ENCODE data around the gene YARS1. TPM values are rescaled to one million over a fixed set of nuclear protein-coding genes. Genes with fewer than 3 reads are reported as not detected.
A peak's percentile ranks its signal among the peaks of the same experiment; 100 is the strongest.

YARS1 gene
- 100 and 109 TPM in 2 replicates for total RNA-seq (2014; rRNA removed; shearing (Covaris generic))

- DNase-seq (ENCODE audit: low read depth) = peak; percentile 97
Measured at GRCh38 chr1:32817159-32817814, at the start of gene YARS1, which contains the start of gene S100PBP. Gene YARS1, minus strand, starts transcription at chr1:32817358. Its CDS starts 114 bp downstream, at chr1:32817244. Gene S100PBP, plus strand, starts transcription at chr1:32817653. Its CDS starts 8,447 bp downstream, at chr1:32826100.

GRCh38 chr1:32865639-32866405 is 48.7 kb upstream of the YARS1 start:
- DNase-seq (ENCODE audit: low read depth) = no peak

DNA sequence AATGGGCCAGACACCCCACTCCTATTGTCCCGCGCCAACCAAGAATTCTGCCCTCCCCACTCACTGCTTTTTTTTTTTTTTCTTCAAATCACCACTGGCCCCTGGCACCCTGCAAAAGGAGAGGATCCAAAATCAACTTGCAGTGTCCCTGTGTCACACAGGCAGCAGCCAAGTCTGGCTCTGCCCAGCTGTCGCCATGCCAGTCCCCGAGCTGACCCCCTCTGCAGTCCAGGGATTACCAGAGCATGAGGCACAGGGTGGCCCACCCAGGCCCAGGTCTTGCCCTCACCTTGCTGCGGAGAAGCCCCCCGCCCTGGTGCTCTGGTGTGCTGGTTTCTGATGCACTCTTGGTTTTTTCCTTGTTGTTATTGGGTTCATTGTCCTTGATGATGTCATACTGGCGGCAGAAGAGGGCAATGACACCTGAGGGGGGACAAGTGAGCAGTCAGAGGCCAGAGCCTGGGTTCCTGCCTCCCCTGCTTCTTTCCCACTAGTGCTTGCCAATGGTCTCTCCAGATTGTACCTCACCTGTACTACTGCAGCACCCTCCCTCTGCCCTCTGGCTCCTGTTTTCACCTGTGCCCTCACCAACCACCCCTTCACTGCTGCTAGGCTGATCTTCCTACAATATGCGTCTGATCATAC is 47.3 kb upstream of the YARS1 start:
- no peak for DNase-seq (ENCODE audit: low read depth)

DNA sequence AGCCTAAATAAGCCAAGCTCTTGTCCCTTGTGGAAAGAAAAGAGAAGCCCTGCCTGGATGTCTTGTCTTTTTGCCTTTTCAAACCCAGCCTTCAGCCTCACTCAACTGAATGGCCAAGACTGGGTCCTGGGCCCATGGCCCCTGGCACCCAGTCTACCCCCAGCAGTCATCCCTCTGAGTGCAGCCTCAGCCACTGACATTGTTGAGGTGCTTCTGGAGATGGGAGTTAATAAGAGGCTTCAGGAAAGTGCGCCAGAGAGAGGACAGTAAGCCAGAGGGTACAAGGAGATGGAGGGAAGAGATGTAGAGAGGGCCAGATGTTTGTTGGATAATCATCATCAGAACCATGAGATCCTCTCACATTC is 46.7 kb upstream of the YARS1 start:
- no peak for DNase-seq (ENCODE audit: low read depth)

GRCh38 chr1:32863218-32863880 is 46.2 kb upstream of the YARS1 start:
- DNase-seq (ENCODE audit: low read depth) = no peak

DNA sequence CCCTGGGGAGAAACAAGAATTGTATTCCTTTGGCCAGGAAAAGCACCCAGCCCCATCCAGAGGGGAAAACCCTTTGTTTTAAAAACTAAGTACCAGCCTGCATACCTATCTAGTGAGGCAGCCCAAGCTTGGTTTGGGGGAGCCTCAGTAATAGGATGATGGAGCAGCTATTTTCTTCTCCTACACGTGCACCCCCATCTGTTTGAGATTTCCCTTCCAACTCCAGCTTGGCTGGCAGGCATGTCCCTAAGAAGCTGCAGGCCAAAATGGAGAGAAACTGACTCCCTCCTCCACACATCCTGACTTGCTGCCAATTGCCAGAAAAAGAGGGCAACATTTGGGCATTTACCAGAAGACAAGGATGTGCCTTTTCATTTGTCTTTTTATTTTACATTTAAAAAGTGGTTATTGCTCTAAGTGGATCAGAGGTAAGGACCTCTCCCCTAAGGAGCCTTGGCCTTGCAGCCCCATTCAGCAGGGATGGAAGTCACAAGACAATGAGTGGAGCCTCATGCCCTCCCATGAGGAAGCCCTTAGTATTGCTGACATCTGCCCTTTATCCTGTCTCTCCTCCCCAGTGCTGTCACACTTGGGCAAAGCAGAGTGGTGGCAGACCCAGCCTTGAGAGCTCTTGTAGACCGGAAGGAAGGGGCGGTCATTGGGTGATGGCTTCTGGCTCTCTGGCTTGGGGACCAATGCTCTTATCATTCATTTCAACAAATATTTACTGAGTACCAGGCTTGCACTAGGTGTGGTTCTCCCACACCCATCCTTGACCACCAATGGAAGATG is 44.9 kb upstream of the YARS1 start:
- DNase-seq (ENCODE audit: low read depth) = peak; percentile 52

DNA sequence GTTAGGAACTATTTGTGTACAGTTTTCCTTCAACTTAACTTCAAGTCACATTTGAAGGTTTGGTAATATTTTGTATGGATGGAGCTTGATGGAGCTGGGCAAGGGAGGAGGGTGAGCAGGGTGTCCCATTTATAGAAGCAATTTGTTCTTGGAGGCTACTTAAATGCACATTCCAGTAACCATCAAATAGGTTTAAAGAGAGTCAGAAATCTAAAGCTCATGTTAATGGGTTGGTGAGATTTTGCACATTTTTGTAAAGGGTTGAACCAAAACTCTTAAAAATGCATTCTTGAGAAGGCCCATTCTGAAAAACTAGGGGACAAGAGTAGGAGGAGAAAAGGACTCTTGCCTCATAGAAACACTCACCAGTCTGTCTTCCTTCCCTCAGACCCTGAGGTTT is 43.4 kb upstream of the YARS1 start:
- no peak for DNase-seq (ENCODE audit: low read depth)

- DNase-seq (ENCODE audit: low read depth) = no peak
Measured at GRCh38 chr1:32859915-32860314, 42.8 kb upstream of the YARS1 start.

DNA sequence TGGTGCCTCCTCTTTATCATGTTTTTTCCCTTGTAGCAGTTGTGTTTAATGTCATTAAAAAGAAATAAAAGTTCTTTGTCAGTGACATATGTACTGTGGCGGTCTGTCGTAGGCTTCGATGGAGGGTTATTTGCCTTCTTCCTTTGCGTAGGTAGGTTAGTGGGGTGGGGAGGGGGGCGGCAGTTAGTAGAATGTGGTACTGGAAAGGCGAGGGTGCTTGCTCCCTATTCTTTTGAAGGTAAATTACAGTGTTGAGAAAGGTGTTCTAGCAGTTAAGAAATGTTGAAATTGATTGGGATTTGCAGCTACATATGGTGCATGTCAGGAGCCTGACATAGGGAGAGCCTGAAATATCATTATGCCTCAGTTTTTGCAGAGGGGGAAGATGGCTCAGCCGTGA is 41.6 kb upstream of the YARS1 start:
- no peak for DNase-seq (ENCODE audit: low read depth)

DNA sequence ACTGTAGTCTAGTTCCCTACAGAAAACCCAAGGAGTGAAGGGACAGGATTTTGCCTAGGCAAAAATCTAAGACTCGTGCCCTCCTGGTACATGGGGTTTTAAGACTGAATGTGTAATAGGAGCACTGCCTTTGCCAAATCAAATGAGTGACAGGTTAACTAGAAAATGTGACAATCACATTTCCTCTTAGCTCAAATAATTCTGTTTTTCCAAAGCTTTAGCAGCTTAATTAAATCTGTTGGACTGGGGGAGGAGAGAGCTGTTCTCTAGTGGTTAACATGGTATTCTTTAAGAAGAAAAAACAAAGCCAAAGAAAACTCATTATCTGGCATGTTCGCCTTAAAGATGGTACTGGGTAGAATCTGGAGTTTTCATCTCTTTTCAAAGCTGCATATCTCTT is 41.0 kb upstream of the YARS1 start:
- no peak for DNase-seq (ENCODE audit: low read depth)

DNA sequence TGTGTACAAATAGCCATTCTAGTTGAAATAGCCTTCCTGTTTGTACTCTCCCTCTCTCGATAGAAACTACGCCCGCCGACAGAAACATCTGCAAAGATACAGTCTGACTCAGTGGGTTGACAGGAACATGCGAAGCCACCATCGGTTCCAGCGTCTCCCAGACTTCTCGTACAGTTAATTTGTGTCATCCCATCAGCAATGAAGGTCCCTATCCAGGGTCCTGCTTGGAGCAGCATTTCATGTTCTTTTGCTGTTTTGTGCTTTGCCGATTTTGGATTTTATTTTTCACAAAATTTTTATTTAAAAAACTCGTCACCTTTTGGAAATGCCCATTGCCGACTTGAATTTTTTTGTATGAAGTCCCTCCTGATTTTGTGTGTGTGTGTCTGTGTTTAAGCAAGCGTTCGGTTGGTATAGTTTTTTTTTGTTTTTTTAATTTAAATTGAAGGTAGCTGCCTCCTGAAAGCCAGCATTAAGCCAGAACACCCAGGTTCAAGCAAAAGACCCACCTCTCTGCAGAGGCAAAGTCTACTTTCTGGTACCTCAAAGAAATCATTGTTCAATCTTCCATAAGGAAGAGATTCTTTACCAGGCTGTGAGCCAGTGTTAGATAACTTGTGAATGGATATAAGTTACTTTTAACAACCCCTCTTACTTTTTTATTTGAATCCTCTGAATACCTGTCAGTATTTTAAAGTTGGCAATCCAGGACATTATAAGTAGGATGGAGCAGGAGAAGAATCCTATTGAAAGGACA is 38.9 kb upstream of the YARS1 start:
- no peak for DNase-seq (ENCODE audit: low read depth)

GRCh38 chr1:32848354-32849063 is 31.4 kb upstream of the YARS1 start:
- no peak for DNase-seq (ENCODE audit: low read depth)

- DNase-seq (ENCODE audit: low read depth) = no peak
Measured at GRCh38 chr1:32831878-32832277, 14.7 kb upstream of the YARS1 start.

- DNase-seq (ENCODE audit: low read depth) = no peak
Measured at GRCh38 chr1:32830092-32830852, 13.1 kb upstream of the YARS1 start.

DNA sequence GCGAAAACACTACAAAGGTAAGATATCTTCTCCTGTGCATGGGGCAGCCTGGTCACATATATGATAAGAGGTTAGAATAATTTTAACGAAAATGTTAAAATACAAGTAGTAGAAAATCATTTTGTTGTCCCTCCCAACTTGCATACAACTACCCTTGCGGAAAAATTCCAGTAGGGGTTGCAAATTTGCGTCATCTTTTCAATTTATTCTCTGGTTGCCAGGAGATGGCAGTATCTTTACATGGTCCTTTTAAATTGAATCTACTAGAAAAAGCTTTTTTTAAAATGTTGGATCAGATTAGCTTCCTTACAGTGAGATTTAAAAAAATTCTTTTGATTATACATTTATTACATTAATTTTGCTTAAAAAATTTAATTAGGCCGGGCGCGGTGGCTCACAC is 11.2 kb upstream of the YARS1 start:
- peak; percentile 15 for DNase-seq (ENCODE audit: low read depth)

- no peak for DNase-seq (ENCODE audit: low read depth)
Measured at GRCh38 chr1:32825181-32825580, 8.0 kb upstream of the YARS1 start.

GRCh38 chr1:32818804-32819541 is 1.8 kb upstream of the YARS1 start:
- DNase-seq (ENCODE audit: low read depth) = no peak

Data from RPMI7951 (cell line).